K562 (cell line): ENCODE data around the gene VEGFB. TPM values are rescaled to one million over a fixed set of nuclear protein-coding genes. Genes with fewer than 3 reads are reported as not detected.

Source experiments
- BRD9 ChIP-seq: fragments of 450-650 bp; IDR thresholded peaks from 2 replicates; pipeline ENCODE4 v1.6.1; 2018; ENCODE audit warnings: low read depth; ENCODE audit not compliant: partially characterized antibody
- ELF4 ChIP-seq: fragments of 450-650 bp; formaldehyde crosslinking; IDR thresholded peaks from 2 replicates; pipeline ENCODE4 v1.4.0; 2022; ENCODE audit warnings: missing genetic modification characterization
- FOXP1 ChIP-seq: sonication (generic); formaldehyde crosslinking; IDR thresholded peaks from 2 replicates; pipeline ENCODE4 v1.8.0; 2022; ENCODE audit warnings: mild to moderate bottlenecking, missing genetic modification reagents
- HDAC3 ChIP-seq: fragments of 450-650 bp; IDR thresholded peaks from 2 replicates; pipeline ENCODE4 v1.6.1; 2018; ENCODE audit warnings: borderline replicate concordance, mild to moderate bottlenecking, moderate library complexity; ENCODE audit not compliant: partially characterized antibody
- HNRNPH1 ChIP-seq: fragments of 200-400 bp; formaldehyde crosslinking; optimal IDR thresholded peaks from 2 replicates; pipeline ENCODE3; 2017; ENCODE audit warnings: low read depth, mild to moderate bottlenecking, low read length, moderate library complexity
- KDM4B ChIP-seq, 2 experiments: fragments of 450-650 bp in 1 of 2; sonication (generic) in 1 of 2; IDR thresholded peaks; 2 replicates each; pipeline ENCODE4 v1.6.1; 2016 to 2017; ENCODE audit warnings: borderline replicate concordance in 2 of 2, antibody characterized with exemption in 1 of 2, low read depth in 1 of 2, mild to moderate bottlenecking in 1 of 2
- KLF13 ChIP-seq: fragments of 450-650 bp; IDR thresholded peaks from 2 replicates; pipeline ENCODE4 v1.6.1; 2016; ENCODE audit warnings: missing genetic modification characterization, low read depth, mild to moderate bottlenecking, missing compliant biosample characterization, moderate library complexity, borderline replicate concordance
- KLF6 ChIP-seq: fragments of 250-450 bp; sonication (Bioruptor Pico); IDR thresholded peaks from 2 replicates; pipeline ENCODE4 v1.4.0; 2020; ENCODE audit warnings: mild to moderate bottlenecking, moderate library complexity, borderline replicate concordance
- NRF1 ChIP-seq, 2 experiments: fragments of 450-650 bp; IDR thresholded peaks in 1 of 2; conservative IDR thresholded peaks in 1 of 2; 2 replicates each; pipeline ENCODE4 v1.6.1; 2014; ENCODE audit warnings: mild to moderate bottlenecking in 2 of 2
- POLR2AphosphoS2 ChIP-seq: IDR thresholded peaks from 2 replicates; pipeline ENCODE4 v1.6.1; 2012; ENCODE audit warnings: low read length, improper control_type of control experiment
- RAD21 ChIP-seq, 2 experiments: fragments of 250-450 bp in 1 of 2; fragments of 450-650 bp in 1 of 2; sonication (Bioruptor Pico) in 1 of 2; formaldehyde crosslinking in 1 of 2; IDR thresholded peaks in 1 of 2; conservative IDR thresholded peaks in 1 of 2; 2 replicates each; pipeline versions ENCODE4 v1.4.0 to v1.8.0; 2020 to 2022; ENCODE audit warnings: mild to moderate bottlenecking in 2 of 2, moderate library complexity in 1 of 2
- RBFOX2 ChIP-seq: fragments of 200-400 bp; formaldehyde crosslinking; IDR thresholded peaks from 2 replicates; pipeline ENCODE4 v1.6.1; 2017; ENCODE audit warnings: low read depth, mild to moderate bottlenecking, low read length, moderate library complexity
- SMARCA4 ChIP-seq: fragments of 450-650 bp; IDR thresholded peaks from 2 replicates; pipeline ENCODE4 v1.6.1; 2016
- ZNF12 ChIP-seq: sonication (generic); formaldehyde crosslinking; IDR thresholded peaks from 2 replicates; pipeline ENCODE4 v1.4.0; 2020; ENCODE audit warnings: mild to moderate bottlenecking, missing genetic modification reagents
- ZNF274 ChIP-seq: IDR thresholded peaks from 2 replicates; pipeline ENCODE4 v1.6.1; 2011; ENCODE audit warnings: low read depth, mild to moderate bottlenecking, low read length, moderate library complexity, borderline replicate concordance
- ZNF408 ChIP-seq: fragments of 250-450 bp; sonication (Bioruptor Pico); IDR thresholded peaks from 2 replicates; pipeline ENCODE4 v1.4.0; 2020; ENCODE audit warnings: low read depth, mild to moderate bottlenecking, moderate library complexity
- ZNF589 ChIP-seq: fragments of 200-800 bp; sonication (Bioruptor generic); IDR thresholded peaks from 2 replicates; pipeline ENCODE4 v1.6.1; 2016; ENCODE audit warnings: low read depth, missing genetic modification characterization, missing compliant biosample characterization
- ZNF644 ChIP-seq: fragments of 200-800 bp; sonication (Bioruptor generic); IDR thresholded peaks from 2 replicates; pipeline ENCODE4 v1.6.1; 2016; ENCODE audit warnings: low read depth, missing genetic modification characterization, missing compliant biosample characterization
- polyA plus RNA-seq, 8 experiments: library from polyadenylated mRNA; depleted of rRNA in 4 of 8; stranded (reverse) in 5 of 8; unstranded in 3 of 8; fragments of >200 nt; fragmentation: Nextera tagmentation in 2 of 8; fragmentation: Illumina TruSeq in 1 of 8; extraction: Ambion mirVana in 2 of 8; extraction: Trizol in 1 of 8; gene quantifications; 2 replicates each; pipeline versions ENCODE4 v1.2.1 to v1.2.3, GENCODE V29; 2011 to 2014; ENCODE audit warnings: inconsistent platforms in 1 of 8, missing spikeins in 1 of 8
- total RNA-seq, 7 experiments: library from RNA; depleted of rRNA in 6 of 7; stranded (reverse); fragments of >200 nt in 6 of 7; fragmentation: Illumina TruSeq in 2 of 7; extraction: Trizol in 2 of 7; gene quantifications; 2 replicates each; pipeline versions ENCODE4 v1.2.1 to v1.2.3, GENCODE V29; 2011 to 2021; ENCODE audit warnings: low replicate concordance in 1 of 7
- TF ChIP-seq, protein P1 (sequence below): fragments of 450-650 bp; formaldehyde crosslinking; IDR thresholded peaks from 2 replicates; pipeline ENCODE4 v1.4.0; 2020; ENCODE audit warnings: mild to moderate bottlenecking, moderate library complexity
- TF ChIP-seq, protein P2 (sequence below), 2 experiments: fragments of 450-650 bp in 1 of 2; sonication (generic) in 1 of 2; formaldehyde crosslinking in 1 of 2; IDR thresholded peaks in 1 of 2; conservative IDR thresholded peaks in 1 of 2; 2 replicates each; pipeline versions ENCODE4 v1.6.1 to v1.8.1; 2016 to 2023; ENCODE audit warnings: mild to moderate bottlenecking in 2 of 2, moderate library complexity in 2 of 2, inconsistent platforms in 1 of 2, missing genetic modification reagents in 1 of 2
- TF ChIP-seq, protein P3 (sequence below): fragments of 250-450 bp; sonication (Bioruptor Pico); IDR thresholded peaks from 2 replicates; pipeline ENCODE4 v1.5.0; 2021; ENCODE audit warnings: mild to moderate bottlenecking, borderline replicate concordance

Gene VEGFB
- total and polyA plus RNA-seq, 9 of the 15 experiments (the other 6 are each of a cell fraction or from before 2014, with no cell fraction given) = 11.0 to 83.4 (median 25.7) TPM

DNA sequence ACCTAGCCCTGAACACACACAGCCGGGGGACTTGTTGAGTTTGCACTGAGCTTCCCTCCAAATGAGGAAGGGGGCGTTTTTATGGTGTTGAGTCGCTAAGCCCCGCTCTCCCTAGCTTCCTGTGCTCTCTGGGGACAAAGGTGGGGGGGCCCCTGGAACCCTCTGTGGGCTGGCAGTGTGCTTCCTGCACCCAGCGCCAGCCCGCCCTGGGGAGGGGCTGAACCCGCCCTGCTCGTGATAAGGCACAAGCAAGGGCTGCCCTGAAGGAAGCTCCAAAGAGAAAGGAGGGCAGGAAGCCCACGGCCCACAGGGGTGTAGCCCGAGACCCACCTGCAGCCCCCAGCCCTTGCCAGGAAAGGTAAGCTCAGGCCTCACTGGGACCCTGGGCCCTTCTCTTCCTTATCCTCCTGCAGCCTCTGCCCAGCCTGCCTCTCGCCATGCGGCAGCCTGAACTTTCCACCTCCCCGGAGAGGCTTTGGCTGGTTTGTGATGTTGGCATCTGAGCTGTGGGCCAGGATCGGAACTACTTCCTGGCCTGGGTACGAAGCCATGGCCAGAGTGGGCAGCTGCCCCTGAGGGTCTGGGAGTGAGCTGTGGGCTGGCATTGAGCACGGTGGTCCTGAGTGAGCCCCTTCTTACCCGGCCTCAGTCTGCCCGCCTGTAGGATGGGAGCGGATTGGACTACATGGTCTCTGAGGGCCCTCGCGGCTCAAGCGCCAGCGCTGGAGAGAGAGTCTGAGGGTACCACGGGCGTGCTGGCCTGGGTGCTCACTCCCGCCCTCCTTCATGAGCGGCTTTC, 27.7 kb upstream of the VEGFB start, which contains the start of gene FERMT3 (continued):
- TF ChIP-seq ELF4 (CRISPR knock-in tag) (0 out of 2 replicates have a peak, but pooled peaks have one; percentile 16), RAD21 (CRISPR knock-in tag; conservative IDR thresholded peaks at IDR 0.05 in 1 of 2, IDR thresholded peaks at IDR 0.05 in 1 of 2) (peak in 1 of 2 experiments; percentile 11; a peak in 1 of 4 replicates), ZNF12 (no peak), NRF1 (conservative IDR thresholded peaks at IDR 0.05 in 1 of 2, IDR thresholded peaks at IDR 0.05 in 1 of 2) (0 out of 4 replicates have a peak, but pooled peaks of 1 of the 2 experiments have one; percentile 17), ZNF274 (no peak), BRD9 (peak; percentile 57), KDM4B (IDR thresholded peaks at IDR 0.05; ENCODE audit: borderline replicate concordance in 2 of 2, low read depth in 1 of 2) (peak in 1 of 2 experiments; percentile 47; a peak in 1 of 4 replicates), ZNF408 (no peak), KLF6 (CRISPR knock-in tag) (peak; percentile 68; the same call in 1 of the 2 replicates), FOXP1 (peak; percentile 80), ZNF644 (tag) (no peak), POLR2AphosphoS2 (peak; percentile 76; the same call in 1 of the 2 replicates), SMARCA4 (0 out of 2 replicates have a peak, but pooled peaks have one; percentile 11), HDAC3 (no peak), RBFOX2 (peak; percentile 93), KLF13 (tag) (no peak), ZNF589 (CRISPR knock-in tag) (no peak), HNRNPH1 (no peak)
- TF ChIP-seq, protein P1, sequence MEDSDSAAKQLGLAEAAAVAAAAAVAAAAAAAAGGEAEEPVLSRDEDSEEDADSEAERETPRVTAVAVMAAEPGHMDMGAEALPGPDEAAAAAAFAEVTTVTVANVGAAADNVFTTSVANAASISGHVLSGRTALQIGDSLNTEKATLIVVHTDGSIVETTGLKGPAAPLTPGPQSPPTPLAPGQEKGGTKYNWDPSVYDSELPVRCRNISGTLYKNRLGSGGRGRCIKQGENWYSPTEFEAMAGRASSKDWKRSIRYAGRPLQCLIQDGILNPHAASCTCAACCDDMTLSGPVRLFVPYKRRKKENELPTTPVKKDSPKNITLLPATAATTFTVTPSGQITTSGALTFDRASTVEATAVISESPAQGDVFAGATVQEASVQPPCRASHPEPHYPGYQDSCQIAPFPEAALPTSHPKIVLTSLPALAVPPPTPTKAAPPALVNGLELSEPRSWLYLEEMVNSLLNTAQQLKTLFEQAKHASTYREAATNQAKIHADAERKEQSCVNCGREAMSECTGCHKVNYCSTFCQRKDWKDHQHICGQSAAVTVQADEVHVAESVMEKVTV (CRISPR knock-in tag) = no peak
- TF ChIP-seq, protein P2, sequence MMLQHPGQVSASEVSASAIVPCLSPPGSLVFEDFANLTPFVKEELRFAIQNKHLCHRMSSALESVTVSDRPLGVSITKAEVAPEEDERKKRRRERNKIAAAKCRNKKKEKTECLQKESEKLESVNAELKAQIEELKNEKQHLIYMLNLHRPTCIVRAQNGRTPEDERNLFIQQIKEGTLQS (IDR thresholded peaks at IDR 0.05) = no peak
- TF ChIP-seq, protein P2 (CRISPR knock-in tag; conservative IDR thresholded peaks at IDR 0.05) = no peak
- TF ChIP-seq, protein P3, sequence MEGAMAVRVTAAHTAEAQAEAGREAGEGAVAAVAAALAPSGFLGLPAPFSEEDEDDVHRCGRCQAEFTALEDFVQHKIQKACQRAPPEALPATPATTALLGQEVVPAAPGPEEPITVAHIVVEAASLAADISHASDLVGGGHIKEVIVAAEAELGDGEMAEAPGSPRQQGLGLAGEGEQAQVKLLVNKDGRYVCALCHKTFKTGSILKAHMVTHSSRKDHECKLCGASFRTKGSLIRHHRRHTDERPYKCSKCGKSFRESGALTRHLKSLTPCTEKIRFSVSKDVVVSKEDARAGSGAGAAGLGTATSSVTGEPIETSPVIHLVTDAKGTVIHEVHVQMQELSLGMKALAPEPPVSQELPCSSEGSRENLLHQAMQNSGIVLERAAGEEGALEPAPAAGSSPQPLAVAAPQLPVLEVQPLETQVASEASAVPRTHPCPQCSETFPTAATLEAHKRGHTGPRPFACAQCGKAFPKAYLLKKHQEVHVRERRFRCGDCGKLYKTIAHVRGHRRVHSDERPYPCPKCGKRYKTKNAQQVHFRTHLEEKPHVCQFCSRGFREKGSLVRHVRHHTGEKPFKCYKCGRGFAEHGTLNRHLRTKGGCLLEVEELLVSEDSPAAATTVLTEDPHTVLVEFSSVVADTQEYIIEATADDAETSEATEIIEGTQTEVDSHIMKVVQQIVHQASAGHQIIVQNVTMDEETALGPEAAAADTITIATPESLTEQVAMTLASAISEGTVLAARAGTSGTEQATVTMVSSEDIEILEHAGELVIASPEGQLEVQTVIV = no peak
